Aorta (tissue), 5 donors: ENCODE data around the gene SPDYE2. TPM values are rescaled to one million over a fixed set of nuclear protein-coding genes. Genes with fewer than 3 reads are reported as not detected.
"Not testable (repeated sequence)": the region's sequence is repeated elsewhere in the genome, so short reads cannot be mapped to it uniquely, and the experiment has no call there.

Experiments used
- ATAC-seq: fragments of 200-7000 bp; cut with Tn5 transposase; one replicate; pipeline ENCODE4 v1.9.1; 2022; ENCODE audit warnings: moderate library complexity; ENCODE audit not compliant: low FRiP score
- DNase-seq, 2 donors: peaks; one replicate each; pipeline ENCODE4 v3.0.0-alpha.2; 2020
- H3K27ac ChIP-seq, 2 donors: one replicate each; pipeline ENCODE4 v1.5.1; 2013; ENCODE audit warnings: low read length in 2 of 2, mild to moderate bottlenecking in 2 of 2, moderate library complexity in 2 of 2, control low read depth in 1 of 2, inconsistent platforms in 1 of 2, low read depth in 1 of 2
- H3K27me3 ChIP-seq, 2 donors: one replicate each; pipeline ENCODE4 v1.6.1; 2013; ENCODE audit warnings: control low read depth in 1 of 2, low read length in 1 of 2, mild to moderate bottlenecking in 1 of 2, moderate library complexity in 1 of 2; ENCODE audit not compliant: insufficient read depth in 2 of 2, control insufficient read depth in 1 of 2
- H3K36me3 ChIP-seq, 2 donors: one replicate each; pipeline ENCODE4 v1.6.1; 2013; ENCODE audit warnings: control low read depth in 1 of 2, low read length in 1 of 2, mild to moderate bottlenecking in 1 of 2; ENCODE audit not compliant: insufficient read depth in 2 of 2, control insufficient read depth in 1 of 2
- H3K4me1 ChIP-seq, 2 donors: one replicate each; pipeline ENCODE4 v1.6.1; 2013; ENCODE audit warnings: low read length in 2 of 2, control low read depth in 1 of 2, mild to moderate bottlenecking in 1 of 2, moderate library complexity in 1 of 2; ENCODE audit not compliant: insufficient read depth in 2 of 2, control insufficient read depth in 1 of 2
- H3K4me3 ChIP-seq, 2 donors: one replicate each; pipeline ENCODE4 v1.5.1; 2013; ENCODE audit warnings: low read length in 2 of 2, control low read depth in 1 of 2, mild to moderate bottlenecking in 1 of 2
- H3K9me3 ChIP-seq: one replicate; pipeline ENCODE4 v1.6.1; 2013; ENCODE audit warnings: mild to moderate bottlenecking, low read length; ENCODE audit not compliant: control insufficient read depth
- WGBS, 2 donors: extraction: QIAGEN DNeasy Blood & Tissue Kit; methylation state at CpG; one replicate each; pipeline ENCODE4 v1.1.7; 2013; 5-methylcytosine and 5-hydroxymethylcytosine counted together
- intact Hi-C, 2 donors: fragments of 100-400 bp; cut with DNase I; formaldehyde crosslinking; loops; one replicate each; pipeline versions ENCODE4 v1.14.2 to v1.15.0; 2022
- long read RNA-seq, 2 donors: library from polyadenylated mRNA; unstranded; transcript quantifications; one replicate each; pipeline ENCODE4 v2.0.0, GENCODE V29; 2020 to 2021
- polyA plus RNA-seq, 2 donors: library from polyadenylated mRNA; stranded (reverse); fragments of 200-250 nt; gene quantifications; one replicate each; pipeline ENCODE4 v1.2.3, GENCODE V29; 2013
- total RNA-seq, 2 donors: library from RNA; stranded (reverse); fragmentation: NEBNext Ultra II Directional; extraction: Animal tissue kit (Norgen Biotek cat#: 25700); gene quantifications; one replicate each; pipeline ENCODE4 v1.2.1, GENCODE V29; 2021
- donor health status: healthy with polysubstance abuse.
- donor health status: Bipolar disorder and iron deficiency.
- donor health status: DM: no; HTN: no; CAD: no.
- donor health status: DM: no; HTN: no; CAD: no.
- donor health status: DM: yes; HTN: yes; CAD: no.

The SPDYE2 gene, protein sequence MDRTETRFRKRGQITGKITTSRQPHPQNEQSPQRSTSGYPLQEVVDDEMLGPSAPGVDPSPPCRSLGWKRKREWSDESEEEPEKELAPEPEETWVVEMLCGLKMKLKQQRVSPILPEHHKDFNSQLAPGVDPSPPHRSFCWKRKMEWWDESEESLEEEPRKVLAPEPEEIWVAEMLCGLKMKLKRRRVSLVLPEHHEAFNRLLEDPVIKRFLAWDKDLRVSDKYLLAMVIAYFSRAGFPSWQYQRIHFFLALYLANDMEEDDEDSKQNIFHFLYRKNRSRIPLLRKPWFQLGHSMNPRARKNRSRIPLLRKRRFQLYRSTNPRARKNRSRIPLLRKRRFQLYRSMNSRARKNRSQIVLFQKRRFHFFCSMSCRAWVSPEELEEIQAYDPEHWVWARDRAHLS
- total RNA-seq (not detected), polyA plus RNA-seq (not detected)
- long read RNA-seq, donor 1, partial matches to known transcripts = 0 of 41 reads
- long read RNA-seq, donor 1, other reads (novel, unspliced or antisense) = 41 of 41 reads
- long read RNA-seq, donor 2, partial matches to known transcripts = 12 of 145 reads
- long read RNA-seq, donor 2, other reads (novel, unspliced or antisense) = 133 of 145 reads

DNA sequence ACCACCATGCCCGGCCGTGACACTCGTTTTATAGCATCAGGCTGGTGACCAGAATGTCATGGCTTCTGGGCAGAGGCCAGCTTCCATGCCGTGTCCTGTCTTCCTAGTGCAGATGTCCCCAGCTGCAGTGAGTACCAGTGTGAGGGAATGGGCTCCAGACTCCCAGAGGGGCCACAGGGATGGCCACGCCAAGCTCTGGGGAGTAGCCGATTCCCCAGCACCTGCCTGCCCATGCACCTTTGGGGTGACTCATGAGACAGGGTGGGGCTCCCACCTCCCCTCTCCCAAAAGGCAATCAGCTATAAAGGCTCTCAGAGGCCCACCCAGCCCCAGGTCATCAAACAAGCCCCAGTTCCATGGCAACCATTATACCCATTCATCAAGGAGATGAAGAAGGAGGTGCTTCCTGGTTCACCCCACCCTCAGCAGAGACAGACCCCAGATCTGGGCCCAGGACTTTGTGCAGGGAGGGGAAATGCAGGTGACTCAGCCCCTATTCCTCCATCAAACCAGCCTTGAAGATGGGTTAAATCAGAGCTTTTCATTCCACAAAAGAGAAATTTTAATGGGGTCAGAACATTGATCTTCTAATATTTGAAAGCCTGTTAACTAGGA is at the start of gene SPDYE2:
Gene SPDYE2, plus strand, starts transcription at position 419 of the 615 bp plus-strand sequence. CDS start 2,030 bp downstream, outside the sequence.
- DNase-seq, H3K4me1 ChIP-seq, H3K9me3 ChIP-seq, H3K4me3 ChIP-seq, H3K36me3 ChIP-seq, H3K27me3 ChIP-seq, intact Hi-C loops, H3K27ac ChIP-seq: not testable (repeated sequence)
- no CpG with 5 or more reads among the region's 6 CpGs for whole genome bisulfite sequencing, 2 donors
- peak; percentile 64 for ATAC-seq

DNA sequence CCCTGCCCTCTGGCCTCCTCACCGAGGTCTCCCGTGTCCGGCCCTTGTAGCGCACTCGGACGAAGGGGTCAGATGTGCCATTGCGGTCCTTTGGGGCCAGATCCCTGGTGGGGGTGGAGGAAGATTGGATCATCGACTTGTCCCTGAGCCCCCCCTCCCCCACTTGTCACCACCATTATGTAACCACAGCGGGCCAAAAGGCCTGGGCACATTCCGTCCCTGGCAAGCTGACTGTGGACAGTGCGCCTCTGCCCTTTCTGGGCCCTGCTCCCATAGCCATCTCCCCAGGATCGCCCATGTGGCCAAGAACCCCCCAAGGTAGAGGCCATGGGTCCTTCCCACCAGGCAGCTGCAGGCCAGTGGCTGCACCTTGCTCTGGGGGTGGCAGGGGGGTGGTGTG is 47.9 kb upstream of the SPDYE2 start:
- intact Hi-C loops, ATAC-seq, H3K9me3 ChIP-seq, H3K36me3 ChIP-seq, DNase-seq, H3K4me1 ChIP-seq, H3K4me3 ChIP-seq, H3K27ac ChIP-seq, H3K27me3 ChIP-seq: not testable (repeated sequence)
- no CpG with 5 or more reads among the region's 12 CpGs for WGBS, 2 donors

DNA sequence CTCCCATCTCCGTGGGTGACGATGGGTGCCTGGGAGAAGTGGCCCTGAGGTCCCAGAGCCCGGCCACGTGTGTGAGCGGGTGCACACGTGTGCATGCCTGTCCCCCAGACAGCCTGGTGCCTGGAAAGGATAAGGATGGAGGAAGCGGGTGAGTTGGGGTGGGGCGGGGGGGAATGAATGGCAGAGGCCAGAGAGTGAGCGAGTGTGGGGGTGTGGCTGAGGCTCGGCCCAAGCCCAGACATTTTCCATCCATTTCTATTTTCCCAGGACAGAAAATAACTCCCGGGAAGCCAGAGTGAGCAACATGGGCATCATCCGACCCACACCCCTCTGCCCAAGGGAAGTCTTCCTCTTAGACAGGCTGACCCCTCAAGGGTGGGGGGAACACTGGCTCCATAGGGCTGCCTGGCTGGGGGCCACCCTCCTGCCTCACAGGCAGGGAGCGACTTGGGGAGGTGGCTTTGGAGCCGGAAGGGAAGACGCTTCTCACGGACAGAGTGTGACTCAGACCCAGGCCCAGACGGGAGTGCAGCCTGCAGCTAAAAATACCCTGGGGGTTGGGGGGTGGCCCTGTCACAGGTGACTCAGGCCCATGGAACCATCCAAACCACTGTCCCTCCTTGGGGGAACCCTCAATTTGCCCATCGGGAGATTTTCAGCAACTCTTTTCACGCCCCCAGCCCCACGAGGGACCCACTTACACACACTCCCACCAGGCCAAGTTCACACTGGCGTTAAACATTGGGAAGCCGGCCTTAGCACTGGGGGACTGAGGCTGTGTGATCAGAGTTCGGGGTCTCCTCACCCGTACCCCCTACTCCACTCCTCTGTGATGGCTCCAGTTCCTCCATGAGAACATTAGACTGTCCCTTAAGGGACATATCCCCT is 45.5 kb upstream of the SPDYE2 start:
- DNase-seq (peak in 1 of 2 donors; percentile 48), ATAC-seq (peak; percentile 74)
- H3K4me3 ChIP-seq, H3K27me3 ChIP-seq, H3K9me3 ChIP-seq, intact Hi-C loops, H3K4me1 ChIP-seq, H3K36me3 ChIP-seq, H3K27ac ChIP-seq: not testable (repeated sequence)
- 63 to 68% methylated on average over 5 of the region's 24 CpGs for WGBS, 2 donors

DNA sequence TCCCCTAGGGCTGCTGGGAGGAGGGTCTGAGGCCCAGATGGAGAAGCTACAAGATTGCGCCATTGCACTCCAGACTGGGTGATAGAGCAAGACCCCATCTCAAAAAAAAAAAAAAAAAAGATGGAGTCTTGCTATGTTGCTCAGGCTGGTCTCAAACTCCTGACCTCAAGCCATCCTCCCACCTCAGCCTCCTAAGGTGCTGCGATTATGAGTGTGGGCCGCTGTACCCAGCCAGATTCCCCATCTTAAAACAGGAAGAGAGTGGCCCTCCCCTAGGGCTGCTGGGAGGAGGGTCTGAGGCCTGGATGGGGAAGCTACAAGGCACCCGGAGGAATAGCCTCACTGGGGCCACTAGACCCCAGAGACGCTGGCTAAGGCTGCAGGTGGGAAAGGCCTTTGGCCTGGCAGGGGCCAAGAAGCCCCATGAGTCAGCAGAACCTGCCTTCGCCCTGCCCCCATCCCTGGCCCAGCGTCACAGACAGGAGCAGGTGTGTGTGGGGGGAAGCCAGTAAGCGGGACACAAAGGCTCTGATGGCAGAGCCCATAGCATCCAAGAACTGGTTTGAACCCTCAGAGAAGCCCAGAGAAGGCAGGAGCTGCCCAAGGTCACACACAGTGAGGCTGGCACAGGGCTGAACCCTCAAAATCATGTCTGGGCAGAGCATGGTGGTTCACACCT is 43.5 kb upstream of the SPDYE2 start:
- ATAC-seq, H3K4me3 ChIP-seq, H3K36me3 ChIP-seq, H3K9me3 ChIP-seq, H3K27me3 ChIP-seq, H3K4me1 ChIP-seq, intact Hi-C loops, H3K27ac ChIP-seq: not testable (repeated sequence)
- DNase-seq = peak in 1 of 2 donors; percentile 44
- 95 to 97% methylated on average over 2 of the region's 8 CpGs for WGBS, 2 donors

DNA sequence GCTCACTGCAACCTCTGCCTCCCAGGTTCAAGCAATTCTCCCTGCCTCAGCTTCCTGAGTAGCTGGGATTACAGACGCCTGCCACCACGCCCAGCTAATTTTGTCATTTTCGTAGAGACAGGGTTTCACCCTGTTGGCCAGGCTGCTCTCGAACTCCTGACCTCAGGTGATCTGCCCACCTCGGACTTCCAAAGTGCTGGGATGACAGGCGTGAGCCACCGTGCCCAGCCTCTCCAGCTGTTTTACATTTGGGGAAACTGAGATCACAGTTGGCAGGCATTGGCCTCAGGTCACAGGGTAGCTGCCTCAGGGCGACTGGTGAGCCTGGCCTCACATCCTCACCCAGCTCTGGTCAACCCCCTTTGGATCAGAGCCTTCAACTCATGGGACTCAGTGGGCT is 40.5 kb upstream of the SPDYE2 start:
- 72 to 75% methylated on average over 4 to 5 of the region's 8 CpGs for WGBS, 2 donors
- intact Hi-C loops, H3K27me3 ChIP-seq: not testable (repeated sequence)

DNA sequence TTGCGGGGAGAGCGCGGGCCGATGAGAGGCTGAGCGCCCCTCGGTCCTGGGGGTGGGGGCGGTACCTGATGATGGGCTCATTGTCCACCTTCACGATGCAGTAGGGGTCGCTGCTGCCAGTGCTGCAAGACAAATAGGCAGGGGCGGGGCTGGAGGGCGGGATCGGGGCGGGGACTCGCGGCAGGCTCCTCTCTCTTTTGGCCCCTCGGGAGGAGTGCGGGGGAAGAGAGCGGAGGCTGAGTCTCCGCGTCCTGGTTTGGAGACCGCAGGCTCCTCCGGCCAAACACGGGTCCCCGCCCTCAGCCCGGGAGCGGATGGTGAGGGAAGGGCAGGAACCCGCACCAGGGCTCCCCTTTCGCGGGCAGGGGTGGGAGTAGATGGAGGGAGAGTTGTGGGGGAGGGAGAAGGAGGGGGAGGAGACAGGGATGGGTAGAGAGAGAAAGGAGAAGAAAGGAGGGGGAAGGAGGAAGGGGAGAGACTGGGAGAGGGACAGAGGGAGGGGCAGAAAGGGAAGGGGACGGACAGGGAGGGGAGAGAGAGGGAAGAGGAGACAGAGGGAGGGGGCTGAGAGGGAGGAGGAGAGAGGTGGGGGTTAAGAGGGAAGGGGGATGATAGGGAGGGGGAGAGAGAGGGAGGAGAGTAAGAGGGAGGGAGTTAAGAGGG is 39.0 kb upstream of the SPDYE2 start:
- peak; percentile 68 for ATAC-seq
- H3K4me1 ChIP-seq, H3K4me3 ChIP-seq, DNase-seq, H3K9me3 ChIP-seq, intact Hi-C loops, H3K27ac ChIP-seq, H3K27me3 ChIP-seq, H3K36me3 ChIP-seq: not testable (repeated sequence)
- WGBS, 2 donors = no CpG with 5 or more reads among the region's 30 CpGs

More for the DNA sequence above, 40.5 kb upstream of the SPDYE2 start:
- not testable (repeated sequence) for H3K9me3 ChIP-seq, H3K4me1 ChIP-seq, H3K27ac ChIP-seq, H3K36me3 ChIP-seq, ATAC-seq, H3K4me3 ChIP-seq
- peak; percentile 28 to 32 for DNase-seq

DNA sequence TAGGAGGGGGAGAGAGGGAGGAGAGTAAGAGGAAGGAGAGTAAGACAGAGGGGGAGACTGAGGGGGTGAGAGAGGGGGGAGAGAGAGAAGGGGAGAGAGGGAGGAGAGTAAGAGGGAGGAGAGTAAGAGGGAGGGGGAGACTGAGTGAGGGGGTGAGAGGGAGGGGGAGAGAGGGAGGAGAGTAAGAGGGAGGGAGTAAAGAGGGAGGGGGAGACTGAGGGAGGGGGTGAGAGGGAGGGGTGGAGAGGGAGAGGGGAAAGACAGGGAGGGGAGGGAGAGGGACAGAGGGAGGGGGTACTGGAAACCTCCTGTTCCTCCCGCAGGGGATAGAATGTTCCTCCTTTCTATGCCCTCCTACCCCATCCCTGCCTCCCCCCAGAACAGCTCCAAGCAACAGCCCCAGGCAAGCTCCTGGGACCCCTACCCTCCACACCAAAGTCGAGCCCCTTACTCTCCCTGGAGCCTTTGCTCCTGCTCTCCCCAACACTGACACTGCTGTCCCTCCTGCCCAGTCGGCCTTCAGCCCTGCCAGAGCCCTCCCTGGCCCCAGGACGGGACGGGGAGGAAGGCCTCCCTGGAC is 38.3 kb upstream of the SPDYE2 start:
- ATAC-seq (peak; percentile 3), DNase-seq (peak; percentile 60 to 67)
- H3K36me3 ChIP-seq, H3K4me3 ChIP-seq, H3K9me3 ChIP-seq, H3K4me1 ChIP-seq, intact Hi-C loops, H3K27me3 ChIP-seq: not testable (repeated sequence)
- WGBS, 2 donors = 13 to 28% methylated on average over 4 to 5 of the region's 5 CpGs
- peak overlapping the region; percentile 44 to 87 for H3K27ac ChIP-seq
